Keratinocyte (primary cell): ENCODE data around the gene NUP214. TPM values are rescaled to one million over a fixed set of nuclear protein-coding genes. Genes with fewer than 3 reads are reported as not detected.

Source experiments
- DNase-seq: peaks from one replicate; pipeline ENCODE4 v3.0.0-alpha.2; 2011; ENCODE audit warnings: low read depth, missing footprints, low spot score
- FAIRE-seq: peaks from 2 replicates; lab custom pipeline; 2011; peaks lifted over from hg19 to GRCh38; lab: Jason Lieb, UNC
- H2AFZ ChIP-seq: 2 replicates; pipeline ENCODE4 v1.6.0; 2012; ENCODE audit warnings: low read length, control low read depth, inconsistent platforms; ENCODE audit not compliant: control insufficient read depth
- H3K27ac ChIP-seq: 2 replicates; pipeline ENCODE4 v1.5.1; 2011; ENCODE audit warnings: low read length; ENCODE audit not compliant: control insufficient read depth, insufficient read depth
- H3K27me3 ChIP-seq: 3 replicates; pipeline ENCODE4 v1.6.0; 2011; ENCODE audit warnings: low read length; ENCODE audit not compliant: control insufficient read depth, insufficient read depth; ENCODE audit errors: extremely low read depth
- H3K36me3 ChIP-seq, 2 experiments: 2 replicates in 1 of 2; 3 replicates in 1 of 2; pipeline ENCODE4 v1.5.1; 2011; ENCODE audit warnings: low read length in 2 of 2, mild to moderate bottlenecking in 1 of 2; ENCODE audit not compliant: control insufficient read depth in 2 of 2, insufficient read depth in 2 of 2; ENCODE audit errors: extremely low read depth in 1 of 2
- H3K4me1 ChIP-seq: 3 replicates; pipeline ENCODE4 v1.5.1; 2011; ENCODE audit warnings: low read length; ENCODE audit not compliant: control insufficient read depth, insufficient read depth; ENCODE audit errors: extremely low read depth
- H3K4me2 ChIP-seq: 3 replicates; pipeline ENCODE4 v1.6.0; 2011; ENCODE audit warnings: low read depth, low read length; ENCODE audit not compliant: control insufficient read depth, insufficient read depth; ENCODE audit errors: extremely low read depth
- H3K4me3 ChIP-seq, 3 experiments: fragments of 200-600 bp in 1 of 3; sonication (generic) in 1 of 3; 2 replicates in 2 of 3; 3 replicates in 1 of 3; pipeline ENCODE4 v1.5.1; 2011 to 2016; ENCODE audit warnings: low read length in 3 of 3, mild to moderate bottlenecking in 3 of 3, control low read depth in 2 of 3, inconsistent platforms in 1 of 3, low read depth in 1 of 3, mixed read lengths in 1 of 3, mixed run types in 1 of 3, moderate library complexity in 1 of 3; ENCODE audit not compliant: control insufficient read depth in 2 of 3, insufficient read depth in 2 of 3; ENCODE audit errors: extremely low read depth in 1 of 3
- H3K79me2 ChIP-seq: 2 replicates; pipeline ENCODE4 v1.6.0; 2012; ENCODE audit warnings: low read length; ENCODE audit not compliant: control insufficient read depth, insufficient read depth
- H3K9ac ChIP-seq: 3 replicates; pipeline ENCODE4 v1.6.0; 2011; ENCODE audit warnings: low read length; ENCODE audit not compliant: control insufficient read depth, insufficient read depth; ENCODE audit errors: extremely low read depth
- H3K9me1 ChIP-seq: 3 replicates; pipeline ENCODE4 v1.6.0; 2011; ENCODE audit warnings: low read length; ENCODE audit not compliant: control insufficient read depth, insufficient read depth; ENCODE audit errors: extremely low read depth
- H3K9me3 ChIP-seq: 2 replicates; pipeline ENCODE4 v1.5.1; 2012; ENCODE audit warnings: low read depth, low read length; ENCODE audit not compliant: control insufficient read depth
- H4K20me1 ChIP-seq: 3 replicates; pipeline ENCODE4 v1.6.0; 2011; ENCODE audit warnings: low read length; ENCODE audit not compliant: control insufficient read depth, insufficient read depth; ENCODE audit errors: extremely low read depth
- EZH2 ChIP-seq: IDR thresholded peaks from one replicate; pipeline ENCODE4 v1.6.1; 2012; ENCODE audit warnings: inconsistent platforms, mild to moderate bottlenecking, low read length, moderate library complexity
- dilution Hi-C: fragments of 300-500 bp; cut with MboI; formaldehyde crosslinking; loops from one replicate; pipeline ENCODE4 v1.7.0; 2020; ENCODE audit warnings: low sequenced_read_pairs; ENCODE audit not compliant: extremely low pct_ligation_motif_present
- polyA plus RNA-seq, 5 experiments: library from polyadenylated mRNA; depleted of rRNA in 3 of 5; stranded (reverse) in 3 of 5; stranded (forward) in 1 of 5; unstranded in 1 of 5; fragments of >200 nt; gene quantifications; 1 replicate in 1 of 5; 2 replicates in 3 of 5; 3 replicates in 1 of 5; pipeline versions ENCODE4 v1.2.1 to v1.2.3, GENCODE V29; 2011 to 2012; ENCODE audit warnings: missing spikeins in 2 of 5, low read depth in 1 of 5, low replicate concordance in 1 of 5
- TF ChIP-seq, protein P1 (sequence below), 3 experiments: IDR thresholded peaks in 1 of 3; conservative IDR thresholded peaks in 1 of 3; optimal IDR thresholded peaks in 1 of 3; 2 replicates in 2 of 3; 3 replicates in 1 of 3; pipeline versions ENCODE3 to v1.5.1; 2011; ENCODE audit warnings: low read length in 3 of 3, mild to moderate bottlenecking in 3 of 3, moderate library complexity in 2 of 3, control low read depth in 1 of 3, inconsistent platforms in 1 of 3; ENCODE audit not compliant: insufficient read depth in 2 of 3; ENCODE audit errors: extremely low read depth in 1 of 3

The NUP214 gene
- polyA plus RNA-seq, 1 donor (not counting 4 experiments of a cell fraction or from before 2014, with no cell fraction given) = 7.3 TPM

DNA sequence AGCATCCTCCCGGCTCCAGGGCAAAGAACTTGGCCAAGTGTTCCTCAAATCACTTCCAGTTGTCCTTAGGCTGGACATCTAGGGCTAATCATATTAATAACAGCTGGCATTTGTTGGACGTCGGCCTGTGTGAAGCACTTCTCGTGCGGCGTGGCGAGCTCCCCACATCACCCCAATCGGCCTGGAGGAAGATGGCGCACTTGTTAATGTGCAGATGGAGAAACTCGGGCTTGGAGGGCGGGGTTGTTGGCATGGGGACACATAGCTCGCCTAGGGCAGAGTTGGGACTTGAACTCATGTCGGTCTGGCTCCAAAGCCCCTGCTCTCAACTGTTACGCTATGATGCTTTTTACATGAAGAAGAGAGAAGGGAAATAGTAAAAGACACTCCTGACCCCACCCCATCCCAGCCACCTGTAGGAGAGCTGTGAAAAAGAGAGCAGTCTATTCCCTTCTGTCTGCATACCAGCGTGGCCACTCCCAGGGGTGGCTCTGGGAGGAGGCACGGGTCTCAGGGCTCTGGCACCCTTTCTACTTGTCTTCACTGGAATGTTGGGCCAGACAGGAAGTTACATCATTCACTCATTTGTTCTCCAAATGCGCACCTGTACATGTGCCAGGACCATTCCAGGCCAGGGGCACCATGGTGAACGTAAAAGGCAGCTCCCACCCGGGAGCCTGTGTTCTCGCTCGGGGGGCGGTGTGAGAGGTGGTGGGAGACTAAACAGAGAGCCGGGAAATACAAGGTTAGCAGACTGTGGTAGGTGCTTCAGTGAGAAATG lies 12.8 kb upstream of the NUP214 start:
- FAIRE-seq (no peak), DNase-seq (no peak)
- no peak overlapping the region for H3K9ac ChIP-seq
- H3K79me2 ChIP-seq = no peaks in the 10 kb centered on the region
- no peak overlapping the region for H3K27ac ChIP-seq
- H3K9me3 ChIP-seq = no peaks in the 10 kb centered on the region
- TF ChIP-seq, protein P1, sequence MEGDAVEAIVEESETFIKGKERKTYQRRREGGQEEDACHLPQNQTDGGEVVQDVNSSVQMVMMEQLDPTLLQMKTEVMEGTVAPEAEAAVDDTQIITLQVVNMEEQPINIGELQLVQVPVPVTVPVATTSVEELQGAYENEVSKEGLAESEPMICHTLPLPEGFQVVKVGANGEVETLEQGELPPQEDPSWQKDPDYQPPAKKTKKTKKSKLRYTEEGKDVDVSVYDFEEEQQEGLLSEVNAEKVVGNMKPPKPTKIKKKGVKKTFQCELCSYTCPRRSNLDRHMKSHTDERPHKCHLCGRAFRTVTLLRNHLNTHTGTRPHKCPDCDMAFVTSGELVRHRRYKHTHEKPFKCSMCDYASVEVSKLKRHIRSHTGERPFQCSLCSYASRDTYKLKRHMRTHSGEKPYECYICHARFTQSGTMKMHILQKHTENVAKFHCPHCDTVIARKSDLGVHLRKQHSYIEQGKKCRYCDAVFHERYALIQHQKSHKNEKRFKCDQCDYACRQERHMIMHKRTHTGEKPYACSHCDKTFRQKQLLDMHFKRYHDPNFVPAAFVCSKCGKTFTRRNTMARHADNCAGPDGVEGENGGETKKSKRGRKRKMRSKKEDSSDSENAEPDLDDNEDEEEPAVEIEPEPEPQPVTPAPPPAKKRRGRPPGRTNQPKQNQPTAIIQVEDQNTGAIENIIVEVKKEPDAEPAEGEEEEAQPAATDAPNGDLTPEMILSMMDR (optimal IDR thresholded peaks at IDR 0.05 in 1 of 3, IDR thresholded peaks at IDR 0.05 in 1 of 3, conservative IDR thresholded peaks at IDR 0.05 in 1 of 3; ENCODE audit: extremely low read depth in 1 of 3, insufficient read depth in 2 of 3, low read length in 3 of 3) = no peak
- TF ChIP-seq EZH2 = no peak
- dilution Hi-C loops = no loop called here
- H3K4me3 ChIP-seq = no peak overlapping the region
- no peak overlapping the region for H2AFZ ChIP-seq
- H3K4me2 ChIP-seq = peak overlapping the region; percentile 2
- no peaks in the 10 kb centered on the region for H3K9me1 ChIP-seq
- no peaks in the 10 kb centered on the region for H4K20me1 ChIP-seq
- peaks cover 9% of the 10 kb centered on the region for H3K4me1 ChIP-seq
- H3K36me3 ChIP-seq = no peaks in the 10 kb centered on the region
- no peaks in the 10 kb centered on the region for H3K27me3 ChIP-seq

DNA sequence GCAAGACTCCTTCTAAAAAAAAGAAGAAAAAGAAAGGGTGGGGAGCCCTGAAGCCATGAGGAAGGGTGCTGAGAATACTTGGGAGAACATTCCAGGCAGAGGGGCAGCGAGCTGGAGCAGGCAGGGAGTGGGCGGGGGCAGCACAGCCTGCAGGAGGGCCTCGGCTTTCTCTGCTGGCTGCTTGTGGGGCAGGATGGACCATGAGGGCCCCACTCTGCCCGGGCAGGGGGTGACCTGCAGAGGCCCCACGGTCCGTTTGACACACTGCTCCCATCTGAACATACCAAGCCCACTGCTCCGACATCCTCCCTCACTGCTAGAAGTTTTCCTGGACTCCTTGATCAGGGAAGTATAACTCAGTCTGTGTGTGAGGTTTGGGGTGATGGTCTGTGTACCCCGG lies 11.7 kb upstream of the NUP214 start:
- no peak overlapping the region for H2AFZ ChIP-seq
- H3K4me1 ChIP-seq = peaks cover 9% of the 10 kb centered on the region
- no peaks in the 10 kb centered on the region for H4K20me1 ChIP-seq
- no peak for TF ChIP-seq EZH2
- TF ChIP-seq, protein P1 (optimal IDR thresholded peaks at IDR 0.05 in 1 of 3, IDR thresholded peaks at IDR 0.05 in 1 of 3, conservative IDR thresholded peaks at IDR 0.05 in 1 of 3; ENCODE audit: extremely low read depth in 1 of 3, insufficient read depth in 2 of 3, low read length in 3 of 3) = no peak
- H3K27ac ChIP-seq = no peak overlapping the region
- H3K4me2 ChIP-seq = no peak overlapping the region
- dilution Hi-C loops = no loop called here
- no peak overlapping the region for H3K4me3 ChIP-seq
- H3K9ac ChIP-seq = no peak overlapping the region
- no peaks in the 10 kb centered on the region for H3K9me1 ChIP-seq
- H3K27me3 ChIP-seq = no peaks in the 10 kb centered on the region
- no peaks in the 10 kb centered on the region for H3K36me3 ChIP-seq
- H3K9me3 ChIP-seq = no peaks in the 10 kb centered on the region
- no peaks in the 10 kb centered on the region for H3K79me2 ChIP-seq
- FAIRE-seq = no peak
- no peak for DNase-seq
